VCaP (cell line): ENCODE measurements around the gene CCDC85B.
A peak's percentile ranks its signal among the peaks of the same experiment; 100 is the strongest.

Experiments
- H3K27ac ChIP-seq: fragments of 450-650 bp; 2 replicates; pipeline ENCODE4 v1.5.1; 2017
- CTCF ChIP-seq: fragments of 450-650 bp; conservative IDR thresholded peaks from 2 replicates; pipeline ENCODE4 v1.5.1; 2017; ENCODE audit warnings: mild to moderate bottlenecking, moderate library complexity

CCDC85B gene

GRCh38 chr11:65928667-65929066 lies 38.2 kb downstream of the CCDC85B start:
- H3K27ac ChIP-seq = no peak overlapping the region
- no peak for TF ChIP-seq CTCF

- H3K27ac ChIP-seq = no peak overlapping the region
- TF ChIP-seq CTCF = no peak
These were observed 41.5 kb downstream of the CCDC85B start for GRCh38 chr11:65931773-65932557.

GRCh38 chr11:65932558-65932919 lies 42.1 kb downstream of the CCDC85B start:
- peak; percentile 26 for TF ChIP-seq CTCF
- H3K27ac ChIP-seq = no peak overlapping the region

- TF ChIP-seq CTCF = no peak
These were observed 43.5 kb downstream of the CCDC85B start for GRCh38 chr11:65934014-65934413.

GRCh38 chr11:65937766-65938165 lies 47.3 kb downstream of the CCDC85B start:
- no peak overlapping the region for H3K27ac ChIP-seq
- no peak for TF ChIP-seq CTCF

More at GRCh38 chr11:65934014-65934413, 43.5 kb downstream of the CCDC85B start:
- no peak overlapping the region for H3K27ac ChIP-seq
